ENCODE measurements around the gene PRKAR1A. TPM values are rescaled to one million over a fixed set of nuclear protein-coding genes. Genes with fewer than 3 reads are reported as not detected.

Gene PRKAR1A
- total RNA-seq, 2 donors from 2014 or later, result 154 to 230 TPM

GRCh38 chr17:68584581-68585303 is 72.5 kb downstream of the PRKAR1A start:
- Mint-ChIP-seq H3K27ac (no peak overlapping the region), H3K36me3 (no peaks in the 10 kb centered on the region), H3K9me3 (no peaks in the 10 kb centered on the region), H3K4me3 (no peak overlapping the region), H3K27me3 (no peaks in the 10 kb centered on the region), H3K4me1 (ENCODE audit: low read depth in 2 of 2) (no peaks in the 10 kb centered on the region)
- ATAC-seq (no peak), DNase-seq (ENCODE audit: low spot score) (no peak)

- DNase-seq (ENCODE audit: low spot score), result no peak
- no peak for ATAC-seq
- Mint-ChIP-seq H3K27me3 (no peaks in the 10 kb centered on the region), H3K36me3 (no peaks in the 10 kb centered on the region), H3K27ac (no peak overlapping the region), H3K9me3 (no peaks in the 10 kb centered on the region), H3K4me3 (no peak overlapping the region), H3K4me1 (ENCODE audit: low read depth in 2 of 2) (no peaks in the 10 kb centered on the region)
These were observed 73.4 kb downstream of the PRKAR1A start for GRCh38 chr17:68585643-68586042.

GRCh38 chr17:68587026-68587425 is 74.8 kb downstream of the PRKAR1A start:
- H3K36me3 Mint-ChIP-seq, result no peaks in the 10 kb centered on the region
- ATAC-seq, result no peak
- H3K4me3 Mint-ChIP-seq, result no peak overlapping the region
- H3K9me3 Mint-ChIP-seq, result no peaks in the 10 kb centered on the region
- H3K27ac Mint-ChIP-seq, result no peak overlapping the region
- DNase-seq (ENCODE audit: low spot score), result no peak
- no peaks in the 10 kb centered on the region for H3K4me1 Mint-ChIP-seq (ENCODE audit: low read depth in 2 of 2)
- H3K27me3 Mint-ChIP-seq, result peaks cover 6% of the 10 kb centered on the region in 2 donors

DNA sequence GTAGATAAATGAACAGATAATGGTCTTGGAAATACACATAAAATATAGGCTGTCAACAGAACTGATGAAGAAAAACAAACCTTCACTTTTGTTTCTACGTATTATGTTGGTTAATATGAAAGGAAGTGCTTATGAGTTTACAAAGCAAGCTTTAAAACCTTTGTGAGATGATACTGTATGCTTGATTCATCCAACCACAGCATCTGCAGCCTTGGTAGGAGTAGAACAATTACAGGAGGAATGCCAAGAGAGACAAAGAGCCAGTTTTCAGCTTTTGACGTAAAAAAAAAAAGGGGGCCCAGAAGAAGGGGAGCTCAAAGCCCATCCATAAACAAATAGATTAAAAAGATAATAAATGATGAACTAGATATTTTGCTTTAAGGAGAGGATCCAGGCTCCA is 75.6 kb downstream of the PRKAR1A start:
- Mint-ChIP-seq H3K36me3 (no peaks in the 10 kb centered on the region), H3K4me3 (no peak overlapping the region), H3K4me1 (ENCODE audit: low read depth in 2 of 2) (no peaks in the 10 kb centered on the region), H3K27me3 (peaks cover 10 to 14% of the 10 kb centered on the region in 2 donors), H3K27ac (no peak overlapping the region), H3K9me3 (no peaks in the 10 kb centered on the region)
- DNase-seq (ENCODE audit: low spot score), result no peak
- no peak for ATAC-seq

DNA sequence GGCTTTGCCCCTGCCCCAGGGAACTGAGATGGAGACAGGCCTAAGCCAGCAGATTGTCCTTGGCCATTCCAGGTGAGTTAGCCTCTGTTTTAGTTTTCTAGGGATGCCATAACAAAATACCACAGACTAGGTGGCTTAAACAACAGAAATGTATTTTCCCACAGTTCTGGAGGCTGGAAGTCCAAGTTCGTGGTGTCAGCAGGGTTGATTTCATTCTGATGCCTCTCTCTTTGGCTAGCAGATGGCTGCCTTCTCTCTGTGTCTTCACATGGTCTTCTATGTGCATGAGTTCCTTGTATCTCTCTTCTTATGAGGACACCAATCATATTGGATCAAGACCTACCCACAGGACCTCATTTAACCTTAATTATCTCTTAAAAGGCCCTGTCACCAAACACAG is 76.1 kb downstream of the PRKAR1A start:
- peaks cover 12 to 19% of the 10 kb centered on the region in 2 donors for H3K27me3 Mint-ChIP-seq
- H3K36me3 Mint-ChIP-seq, result no peaks in the 10 kb centered on the region
- ATAC-seq (no peak), DNase-seq (ENCODE audit: low spot score) (no peak)
- H3K9me3 Mint-ChIP-seq, result no peaks in the 10 kb centered on the region
- H3K4me3 Mint-ChIP-seq, result no peak overlapping the region
- H3K4me1 Mint-ChIP-seq (ENCODE audit: low read depth in 2 of 2), result no peaks in the 10 kb centered on the region
- no peak overlapping the region for H3K27ac Mint-ChIP-seq

- H3K4me3 Mint-ChIP-seq, result no peak overlapping the region
- no peaks in the 10 kb centered on the region for H3K4me1 Mint-ChIP-seq (ENCODE audit: low read depth in 2 of 2)
- no peak for DNase-seq (ENCODE audit: low spot score)
- no peak overlapping the region for H3K27ac Mint-ChIP-seq
- ATAC-seq, result no peak
- no peaks in the 10 kb centered on the region for H3K36me3 Mint-ChIP-seq
- no peaks in the 10 kb centered on the region for H3K9me3 Mint-ChIP-seq
- peaks cover 18 to 25% of the 10 kb centered on the region in 2 donors for H3K27me3 Mint-ChIP-seq
These were observed 76.9 kb downstream of the PRKAR1A start for GRCh38 chr17:68589086-68589485.

- peaks cover 28 to 39% of the 10 kb centered on the region in 2 donors for H3K27me3 Mint-ChIP-seq
- no peak for ATAC-seq
- no peak overlapping the region for H3K27ac Mint-ChIP-seq
- no peaks in the 10 kb centered on the region for H3K36me3 Mint-ChIP-seq
- no peaks in the 10 kb centered on the region for H3K9me3 Mint-ChIP-seq
- no peak for DNase-seq (ENCODE audit: low spot score)
- peaks cover 0 to 7% of the 10 kb centered on the region in 2 donors for H3K4me1 Mint-ChIP-seq (ENCODE audit: low read depth in 2 of 2)
- H3K4me3 Mint-ChIP-seq, result no peak overlapping the region
These were observed 79.4 kb downstream of the PRKAR1A start for GRCh38 chr17:68591583-68591982.

GRCh38 chr17:68592009-68592408 is 79.8 kb downstream of the PRKAR1A start:
- Mint-ChIP-seq H3K27ac (no peak overlapping the region), H3K36me3 (no peaks in the 10 kb centered on the region), H3K9me3 (no peaks in the 10 kb centered on the region), H3K4me1 (ENCODE audit: low read depth in 2 of 2) (peaks cover 0 to 7% of the 10 kb centered on the region in 2 donors), H3K27me3 (peaks cover 28 to 43% of the 10 kb centered on the region in 2 donors), H3K4me3 (no peak overlapping the region)
- DNase-seq (ENCODE audit: low spot score) (no peak), ATAC-seq (no peak)

- Mint-ChIP-seq H3K27ac (no peak overlapping the region), H3K36me3 (no peaks in the 10 kb centered on the region), H3K4me1 (ENCODE audit: low read depth in 2 of 2) (peaks cover 0 to 7% of the 10 kb centered on the region in 2 donors), H3K27me3 (peaks cover 32 to 51% of the 10 kb centered on the region in 2 donors), H3K9me3 (no peaks in the 10 kb centered on the region), H3K4me3 (no peak overlapping the region)
- ATAC-seq (no peak), DNase-seq (ENCODE audit: low spot score) (no peak)
These were observed 80.7 kb downstream of the PRKAR1A start for GRCh38 chr17:68592682-68593641.

DNA sequence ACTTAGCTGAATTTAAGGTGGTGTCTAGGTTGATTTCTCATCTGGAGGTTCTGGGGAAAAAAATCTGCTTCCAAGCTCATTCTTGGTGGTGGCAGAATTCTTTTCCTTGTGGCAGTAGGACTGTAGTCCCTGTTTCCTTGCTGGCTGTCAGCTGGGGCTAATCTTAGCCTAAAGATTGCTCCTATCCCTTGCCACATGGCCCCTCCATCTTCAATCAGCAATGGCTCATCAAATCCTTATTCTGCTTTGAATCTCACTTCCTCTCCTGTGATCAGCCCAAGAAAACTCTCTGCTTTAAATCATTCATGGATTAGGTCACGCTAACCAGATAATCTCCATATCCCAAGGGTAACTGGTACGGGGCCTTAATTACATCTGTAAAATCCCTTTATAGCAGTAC is 82.3 kb downstream of the PRKAR1A start:
- ATAC-seq (no peak), DNase-seq (ENCODE audit: low spot score) (no peak)
- Mint-ChIP-seq H3K9me3 (no peaks in the 10 kb centered on the region), H3K27me3 (peaks cover 43 to 67% of the 10 kb centered on the region in 2 donors), H3K36me3 (no peaks in the 10 kb centered on the region), H3K27ac (no peak overlapping the region), H3K4me3 (no peak overlapping the region), H3K4me1 (ENCODE audit: low read depth in 2 of 2) (peaks cover 1 to 9% of the 10 kb centered on the region in 2 donors)

DNA sequence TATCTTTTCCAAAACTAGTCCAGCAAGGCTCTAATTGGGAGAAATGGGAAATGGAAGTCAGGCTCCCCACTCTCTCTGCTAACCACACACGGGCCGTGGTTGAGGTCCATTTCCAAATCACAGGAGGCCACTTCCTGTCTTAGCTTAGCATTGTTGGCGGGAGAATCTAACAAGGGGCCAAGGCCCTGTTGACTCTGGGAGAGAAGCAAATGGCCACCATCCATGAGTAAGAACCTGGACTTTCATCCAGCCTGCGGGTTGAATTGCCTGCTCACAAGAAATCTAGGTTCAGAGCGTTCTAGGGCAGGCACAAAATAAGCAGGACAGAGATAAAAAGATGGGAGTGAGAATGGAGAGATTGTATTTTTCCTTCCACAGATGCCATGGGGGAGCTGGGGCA is 83.3 kb downstream of the PRKAR1A start:
- DNase-seq (ENCODE audit: low spot score) (no peak), ATAC-seq (no peak)
- Mint-ChIP-seq H3K27ac (no peak overlapping the region), H3K27me3 (peaks cover 45 to 72% of the 10 kb centered on the region in 2 donors), H3K4me3 (no peak overlapping the region), H3K9me3 (no peaks in the 10 kb centered on the region), H3K36me3 (no peaks in the 10 kb centered on the region), H3K4me1 (ENCODE audit: low read depth in 2 of 2) (peaks cover 4 to 11% of the 10 kb centered on the region in 2 donors)

- Mint-ChIP-seq H3K36me3 (no peaks in the 10 kb centered on the region), H3K27me3 (peaks cover 43 to 72% of the 10 kb centered on the region in 2 donors), H3K27ac (no peak overlapping the region), H3K4me1 (ENCODE audit: low read depth in 2 of 2) (peaks cover 4 to 11% of the 10 kb centered on the region in 2 donors), H3K9me3 (no peaks in the 10 kb centered on the region), H3K4me3 (no peak overlapping the region)
- DNase-seq (ENCODE audit: low spot score) (no peak), ATAC-seq (no peak)
These were observed 83.8 kb downstream of the PRKAR1A start for GRCh38 chr17:68595986-68596385.

- H3K9me3 Mint-ChIP-seq, result no peaks in the 10 kb centered on the region
These were observed 84.2 kb downstream of the PRKAR1A start for GRCh38 chr17:68596411-68596945.

DNA sequence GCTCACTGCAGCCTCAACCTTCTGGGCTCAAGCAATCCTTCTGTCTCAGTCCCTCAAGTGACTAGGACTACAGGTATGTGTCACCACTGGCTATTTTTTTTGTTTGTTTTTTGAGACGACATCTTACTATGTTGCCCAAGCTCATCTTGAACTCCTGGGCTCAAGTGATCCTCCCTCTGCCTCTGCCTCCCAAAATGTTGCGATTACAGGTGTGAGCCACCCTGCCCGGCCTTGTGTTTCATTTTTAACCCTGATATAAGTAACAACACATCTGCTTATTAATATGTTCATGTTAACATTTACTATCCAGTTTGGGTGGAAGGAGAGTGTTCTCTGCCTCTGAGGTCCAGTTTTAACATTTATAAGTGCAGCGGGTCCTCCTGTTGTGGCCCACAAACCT is 85.8 kb downstream of the PRKAR1A start:
- Mint-ChIP-seq H3K27me3 (peaks cover 50 to 72% of the 10 kb centered on the region in 2 donors), H3K9me3 (no peaks in the 10 kb centered on the region), H3K4me1 (ENCODE audit: low read depth in 2 of 2) (peaks cover 4 to 18% of the 10 kb centered on the region in 2 donors), H3K4me3 (no peak overlapping the region), H3K36me3 (no peaks in the 10 kb centered on the region), H3K27ac (no peak overlapping the region)
- DNase-seq (ENCODE audit: low spot score) (no peak), ATAC-seq (no peak)

More at GRCh38 chr17:68596411-68596945, 84.2 kb downstream of the PRKAR1A start:
- DNase-seq (ENCODE audit: low spot score), result no peak
- H3K4me3 Mint-ChIP-seq, result no peak overlapping the region
- ATAC-seq, result no peak
- H3K4me1 Mint-ChIP-seq (ENCODE audit: low read depth in 2 of 2), result peaks cover 4 to 14% of the 10 kb centered on the region in 2 donors
- no peaks in the 10 kb centered on the region for H3K36me3 Mint-ChIP-seq
- H3K27me3 Mint-ChIP-seq, result peaks cover 44 to 72% of the 10 kb centered on the region in 2 donors
- H3K27ac Mint-ChIP-seq, result no peak overlapping the region

Measured in natural killer cell treated with Interleukin-12 subunit alpha and Interleukin-12 subunit beta and Interleukin-15 and Interleukin-18, amount 100 ng/mL, for 72 hours (primary cell).